Liver (tissue), 9 donors: Measurements from ENCODE around the gene PIAS1. TPM values are rescaled to one million over a fixed set of nuclear protein-coding genes. Genes with fewer than 3 reads are reported as not detected.

Experiments
- DNase-seq: peaks from one replicate; pipeline ENCODE4 v3.0.0-alpha.2; 2017; ENCODE audit warnings: low spot score
- H3K27ac ChIP-seq, 2 donors: one replicate each; pipeline ENCODE4 v1.7.0; 2013; ENCODE audit warnings: inconsistent platforms in 2 of 2, low read length in 2 of 2, control low read depth in 1 of 2, low read depth in 1 of 2, mild to moderate bottlenecking in 1 of 2
- H3K27me3 ChIP-seq, 4 donors: one replicate each; pipeline versions ENCODE4 v1.6.1 to v1.7.0; 2013; ENCODE audit warnings: low read length in 3 of 4, inconsistent platforms in 1 of 4, mild to moderate bottlenecking in 1 of 4, moderate library complexity in 1 of 4; ENCODE audit not compliant: control insufficient read depth in 4 of 4, insufficient read depth in 4 of 4
- H3K36me3 ChIP-seq, 4 donors: one replicate each; pipeline versions ENCODE4 v1.6.1 to v1.7.0; 2013; ENCODE audit warnings: low read length in 3 of 4, mild to moderate bottlenecking in 3 of 4, low read depth in 1 of 4, moderate library complexity in 1 of 4; ENCODE audit not compliant: control insufficient read depth in 4 of 4, insufficient read depth in 3 of 4
- H3K4me1 ChIP-seq, 4 donors: one replicate each; pipeline versions ENCODE4 v1.6.1 to v1.7.0; 2013; ENCODE audit warnings: low read length in 3 of 4, mild to moderate bottlenecking in 3 of 4, moderate library complexity in 1 of 4; ENCODE audit not compliant: control insufficient read depth in 4 of 4, insufficient read depth in 4 of 4
- H3K4me3 ChIP-seq, 3 donors: one replicate each; pipeline versions ENCODE4 v1.6.1 to v1.7.0; 2013; ENCODE audit warnings: low read length in 3 of 3, control low read depth in 1 of 3, low read depth in 1 of 3, mild to moderate bottlenecking in 1 of 3
- H3K9ac ChIP-seq, 2 donors: one replicate each; pipeline ENCODE4 v1.7.0; 2013; ENCODE audit warnings: low read length in 2 of 2, mild to moderate bottlenecking in 2 of 2, moderate library complexity in 2 of 2, control low read depth in 1 of 2, low read depth in 1 of 2
- H3K9me3 ChIP-seq, 4 donors: one replicate each; pipeline versions ENCODE4 v1.6.1 to v1.7.0; 2013; ENCODE audit warnings: low read length in 3 of 4; ENCODE audit not compliant: control insufficient read depth in 4 of 4
- ATF3 ChIP-seq: IDR thresholded peaks from 2 replicates; pipeline ENCODE4 v1.6.1; 2016; ENCODE audit warnings: antibody characterized with exemption
- CTCF ChIP-seq: fragments of 150-350 bp; IDR thresholded peaks from 2 replicates; pipeline ENCODE4 v1.5.1; 2017; ENCODE audit warnings: improper control_type of control experiment, low read depth, low read length; ENCODE audit not compliant: missing input control
- EGR1 ChIP-seq, 2 donors: IDR thresholded peaks; 2 replicates each; pipeline ENCODE4 v1.6.1; 2016 to 2018; ENCODE audit warnings: antibody characterized with exemption in 2 of 2, low read depth in 2 of 2
- FOXA1 ChIP-seq: IDR thresholded peaks from 2 replicates; pipeline ENCODE4 v1.6.1; 2016; ENCODE audit warnings: antibody characterized with exemption
- FOXA2 ChIP-seq: IDR thresholded peaks from 2 replicates; pipeline ENCODE4 v1.6.1; 2016; ENCODE audit warnings: antibody characterized with exemption
- GABPA ChIP-seq, 2 donors: IDR thresholded peaks in 1 of 2; conservative IDR thresholded peaks in 1 of 2; 2 replicates each; pipeline ENCODE4 v1.6.1; 2016; ENCODE audit warnings: antibody characterized with exemption in 2 of 2, mild to moderate bottlenecking in 1 of 2, moderate library complexity in 1 of 2
- HNF4A ChIP-seq, 2 donors: conservative IDR thresholded peaks; 2 replicates each; pipeline ENCODE4 v1.6.1; 2016; ENCODE audit warnings: antibody characterized with exemption in 2 of 2, mild to moderate bottlenecking in 2 of 2
- HNF4G ChIP-seq: IDR thresholded peaks from 2 replicates; pipeline ENCODE4 v1.6.1; 2016; ENCODE audit warnings: antibody characterized with exemption
- JUND ChIP-seq, 2 donors: IDR thresholded peaks; 2 replicates each; pipeline ENCODE4 v1.6.1; 2016; ENCODE audit warnings: antibody characterized with exemption in 2 of 2
- NR2F2 ChIP-seq: IDR thresholded peaks from 2 replicates; pipeline ENCODE4 v1.6.1; 2016; ENCODE audit warnings: antibody characterized with exemption
- RAD21 ChIP-seq, 2 donors: IDR thresholded peaks; 2 replicates each; pipeline ENCODE4 v1.6.1; 2016; ENCODE audit warnings: antibody characterized with exemption in 2 of 2, mild to moderate bottlenecking in 2 of 2
- RXRA ChIP-seq, 2 donors: IDR thresholded peaks; 2 replicates each; pipeline ENCODE4 v1.6.1; 2017 to 2018; ENCODE audit warnings: antibody characterized with exemption in 2 of 2, mild to moderate bottlenecking in 1 of 2
- SP1 ChIP-seq: IDR thresholded peaks from 2 replicates; pipeline ENCODE4 v1.6.1; 2018; ENCODE audit warnings: antibody characterized with exemption, mild to moderate bottlenecking
- TAF1 ChIP-seq: conservative IDR thresholded peaks from 2 replicates; pipeline ENCODE4 v1.6.1; 2016; ENCODE audit warnings: antibody characterized with exemption, mild to moderate bottlenecking
- YY1 ChIP-seq: IDR thresholded peaks from 2 replicates; pipeline ENCODE4 v1.6.1; 2016; ENCODE audit warnings: antibody characterized with exemption, mild to moderate bottlenecking
- WGBS: extraction: QIAGEN DNeasy Blood & Tissue Kit; methylation state at CpG from one replicate; pipeline ENCODE4 v1.1.7; 2013; 5-methylcytosine and 5-hydroxymethylcytosine counted together
- polyA plus RNA-seq, 2 donors: library from polyadenylated mRNA; stranded (reverse) in 1 of 2; unstranded in 1 of 2; fragments of 200-250 nt in 1 of 2; fragments of >200 nt in 1 of 2; fragmentation: Nextera tagmentation in 1 of 2; extraction: Ambion mirVana in 1 of 2; gene quantifications; one replicate each; pipeline versions ENCODE4 v1.2.1 to v1.2.3, GENCODE V29; 2013 to 2015
- total RNA-seq, 2 donors: library from RNA; depleted of rRNA; stranded (reverse); fragments of >200 nt; gene quantifications; one replicate each; pipeline ENCODE4 v1.2.3, GENCODE V29; 2014
- TF ChIP-seq, protein P1 (sequence below): IDR thresholded peaks from 2 replicates; pipeline ENCODE4 v1.6.1; 2016; ENCODE audit warnings: antibody characterized with exemption
- TF ChIP-seq, protein P2 (sequence below): IDR thresholded peaks from 2 replicates; pipeline ENCODE4 v1.6.1; 2016; ENCODE audit warnings: antibody characterized with exemption
- TF ChIP-seq, protein P3 (sequence below): IDR thresholded peaks from 2 replicates; pipeline ENCODE4 v1.6.1; 2016; ENCODE audit warnings: antibody characterized with exemption, mild to moderate bottlenecking
- donor health status: healthy.
- donor health status: healthy.
- donor health status: healthy.
- donor health status: healthy.
- donor health status: healthy.

The PIAS1 gene
- total and polyA plus RNA-seq, 4 donors: 5.6 to 18.8 (median 13.2) TPM

GRCh38 chr15:68018797-68019444, 35.2 kb upstream of the PIAS1 start:
- no peak for DNase-seq
- Histone ChIP-seq H3K9ac (no peak overlapping the region), H3K27me3 (no peaks in the 10 kb centered on the region), H3K27ac (no peak overlapping the region), H3K4me3 (no peak overlapping the region), H3K4me1 (peaks cover 0 to 5% (median 0%) of the 10 kb centered on the region in 4 donors), H3K36me3 (no peaks in the 10 kb centered on the region), H3K9me3 (no peaks in the 10 kb centered on the region)
- no peak for TF ChIP-seq ATF3
- no peak for TF ChIP-seq YY1
- no peak for TF ChIP-seq CTCF
- no peak for TF ChIP-seq TAF1
- no peak for TF ChIP-seq FOXA2
- TF ChIP-seq RAD21 (IDR thresholded peaks at IDR 0.05): no peak
- TF ChIP-seq NR2F2: no peak
- TF ChIP-seq EGR1 (IDR thresholded peaks at IDR 0.05; ENCODE audit: low read depth in 2 of 2): no peak
- TF ChIP-seq, protein P1, sequence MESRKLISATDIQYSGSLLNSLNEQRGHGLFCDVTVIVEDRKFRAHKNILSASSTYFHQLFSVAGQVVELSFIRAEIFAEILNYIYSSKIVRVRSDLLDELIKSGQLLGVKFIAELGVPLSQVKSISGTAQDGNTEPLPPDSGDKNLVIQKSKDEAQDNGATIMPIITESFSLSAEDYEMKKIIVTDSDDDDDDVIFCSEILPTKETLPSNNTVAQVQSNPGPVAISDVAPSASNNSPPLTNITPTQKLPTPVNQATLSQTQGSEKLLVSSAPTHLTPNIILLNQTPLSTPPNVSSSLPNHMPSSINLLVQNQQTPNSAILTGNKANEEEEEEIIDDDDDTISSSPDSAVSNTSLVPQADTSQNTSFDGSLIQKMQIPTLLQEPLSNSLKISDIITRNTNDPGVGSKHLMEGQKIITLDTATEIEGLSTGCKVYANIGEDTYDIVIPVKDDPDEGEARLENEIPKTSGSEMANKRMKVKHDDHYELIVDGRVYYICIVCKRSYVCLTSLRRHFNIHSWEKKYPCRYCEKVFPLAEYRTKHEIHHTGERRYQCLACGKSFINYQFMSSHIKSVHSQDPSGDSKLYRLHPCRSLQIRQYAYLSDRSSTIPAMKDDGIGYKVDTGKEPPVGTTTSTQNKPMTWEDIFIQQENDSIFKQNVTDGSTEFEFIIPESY: no peak
- TF ChIP-seq FOXA1: no peak
- TF ChIP-seq, protein P2, sequence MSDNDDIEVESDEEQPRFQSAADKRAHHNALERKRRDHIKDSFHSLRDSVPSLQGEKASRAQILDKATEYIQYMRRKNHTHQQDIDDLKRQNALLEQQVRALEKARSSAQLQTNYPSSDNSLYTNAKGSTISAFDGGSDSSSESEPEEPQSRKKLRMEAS: no peak
- no peak for TF ChIP-seq JUND (IDR thresholded peaks at IDR 0.05)
- TF ChIP-seq SP1: no peak
- TF ChIP-seq HNF4A (conservative IDR thresholded peaks at IDR 0.05): no peak
- TF ChIP-seq, protein P3, sequence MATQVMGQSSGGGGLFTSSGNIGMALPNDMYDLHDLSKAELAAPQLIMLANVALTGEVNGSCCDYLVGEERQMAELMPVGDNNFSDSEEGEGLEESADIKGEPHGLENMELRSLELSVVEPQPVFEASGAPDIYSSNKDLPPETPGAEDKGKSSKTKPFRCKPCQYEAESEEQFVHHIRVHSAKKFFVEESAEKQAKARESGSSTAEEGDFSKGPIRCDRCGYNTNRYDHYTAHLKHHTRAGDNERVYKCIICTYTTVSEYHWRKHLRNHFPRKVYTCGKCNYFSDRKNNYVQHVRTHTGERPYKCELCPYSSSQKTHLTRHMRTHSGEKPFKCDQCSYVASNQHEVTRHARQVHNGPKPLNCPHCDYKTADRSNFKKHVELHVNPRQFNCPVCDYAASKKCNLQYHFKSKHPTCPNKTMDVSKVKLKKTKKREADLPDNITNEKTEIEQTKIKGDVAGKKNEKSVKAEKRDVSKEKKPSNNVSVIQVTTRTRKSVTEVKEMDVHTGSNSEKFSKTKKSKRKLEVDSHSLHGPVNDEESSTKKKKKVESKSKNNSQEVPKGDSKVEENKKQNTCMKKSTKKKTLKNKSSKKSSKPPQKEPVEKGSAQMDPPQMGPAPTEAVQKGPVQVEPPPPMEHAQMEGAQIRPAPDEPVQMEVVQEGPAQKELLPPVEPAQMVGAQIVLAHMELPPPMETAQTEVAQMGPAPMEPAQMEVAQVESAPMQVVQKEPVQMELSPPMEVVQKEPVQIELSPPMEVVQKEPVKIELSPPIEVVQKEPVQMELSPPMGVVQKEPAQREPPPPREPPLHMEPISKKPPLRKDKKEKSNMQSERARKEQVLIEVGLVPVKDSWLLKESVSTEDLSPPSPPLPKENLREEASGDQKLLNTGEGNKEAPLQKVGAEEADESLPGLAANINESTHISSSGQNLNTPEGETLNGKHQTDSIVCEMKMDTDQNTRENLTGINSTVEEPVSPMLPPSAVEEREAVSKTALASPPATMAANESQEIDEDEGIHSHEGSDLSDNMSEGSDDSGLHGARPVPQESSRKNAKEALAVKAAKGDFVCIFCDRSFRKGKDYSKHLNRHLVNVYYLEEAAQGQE: no peak
- no peak for TF ChIP-seq GABPA (IDR thresholded peaks at IDR 0.05 in 1 of 2, conservative IDR thresholded peaks at IDR 0.05 in 1 of 2)
- no peak for TF ChIP-seq RXRA (IDR thresholded peaks at IDR 0.05)
- no peak for TF ChIP-seq HNF4G
- 90% methylated on average over 5 of the region's 5 CpGs for WGBS
